GM12878 (cell line): ENCODE data around the gene REST. TPM values are rescaled to one million over a fixed set of nuclear protein-coding genes. Genes with fewer than 3 reads are reported as not detected.

ENCODE experiments used
- ASH2L ChIP-seq: fragments of 300-600, 200-600 bp; sonication (generic); IDR thresholded peaks from 2 replicates; pipeline ENCODE4 v1.6.1; 2017; ENCODE audit warnings: low read depth, mild to moderate bottlenecking, borderline replicate concordance
- CHD1 ChIP-seq: IDR thresholded peaks from 2 replicates; pipeline ENCODE4 v1.6.1; 2012; ENCODE audit warnings: low read depth, low read length, improper control_type of control experiment
- EED ChIP-seq: sonication (generic); IDR thresholded peaks from 2 replicates; pipeline ENCODE4 v1.6.1; 2016; ENCODE audit warnings: antibody characterized with exemption, low read depth
- FOS ChIP-seq: IDR thresholded peaks from 3 replicates; pipeline ENCODE4 v1.6.1; 2011; ENCODE audit warnings: borderline replicate concordance; ENCODE audit not compliant: insufficient read length; ENCODE audit errors: extremely low read depth
- FOXK2 ChIP-seq: fragments of 450-650 bp; IDR thresholded peaks from 2 replicates; pipeline ENCODE4 v1.6.1; 2017; ENCODE audit warnings: mild to moderate bottlenecking, moderate library complexity
- JUNB ChIP-seq: IDR thresholded peaks from 2 replicates; pipeline ENCODE4 v1.6.1; 2016; ENCODE audit warnings: antibody characterized with exemption, mild to moderate bottlenecking
- MXI1 ChIP-seq: fragments of 150-350 bp; IDR thresholded peaks from 2 replicates; pipeline ENCODE4 v1.6.1; 2011; ENCODE audit warnings: low read depth, mild to moderate bottlenecking, inconsistent platforms, low read length, improper control_type of control experiment
- NBN ChIP-seq: fragments of 450-650 bp; IDR thresholded peaks from 2 replicates; pipeline ENCODE4 v1.6.1; 2016
- NFIC ChIP-seq: IDR thresholded peaks from 2 replicates; pipeline ENCODE4 v1.6.1; 2012; ENCODE audit warnings: low read depth, mild to moderate bottlenecking, inconsistent platforms, low read length, moderate library complexity
- NR2C2 ChIP-seq: IDR thresholded peaks from 2 replicates; pipeline ENCODE4 v1.6.1; 2011; ENCODE audit warnings: borderline replicate concordance, low read depth; ENCODE audit not compliant: control insufficient read depth, insufficient read length
- PAX8 ChIP-seq: fragments of 450-650 bp; IDR thresholded peaks from 2 replicates; pipeline ENCODE4 v1.6.1; 2017; ENCODE audit warnings: mild to moderate bottlenecking, moderate library complexity
- POLR2AphosphoS5 ChIP-seq: IDR thresholded peaks from 2 replicates; pipeline ENCODE4 v1.6.1; 2011; ENCODE audit warnings: mild to moderate bottlenecking, low read length, inconsistent platforms
- SMARCA5 ChIP-seq: fragments of 450-650 bp; IDR thresholded peaks from 2 replicates; pipeline ENCODE4 v1.6.1; 2017; ENCODE audit warnings: mild to moderate bottlenecking
- TARDBP ChIP-seq: IDR thresholded peaks from 2 replicates; pipeline ENCODE4 v1.6.1; 2016; ENCODE audit warnings: borderline replicate concordance
- ZBED1 ChIP-seq: IDR thresholded peaks from 2 replicates; pipeline ENCODE4 v1.6.1; 2016; ENCODE audit warnings: borderline replicate concordance
- ZSCAN29 ChIP-seq: fragments of 450-650 bp; IDR thresholded peaks from 2 replicates; pipeline ENCODE4 v1.6.1; 2017; ENCODE audit warnings: mild to moderate bottlenecking, moderate library complexity
- ZZZ3 ChIP-seq: IDR thresholded peaks from 2 replicates; pipeline ENCODE4 v1.6.1; 2011; ENCODE audit warnings: low read depth; ENCODE audit not compliant: control insufficient read depth, insufficient read length
- polyA plus RNA-seq, 11 experiments: library from polyadenylated mRNA; depleted of rRNA in 4 of 11; unstranded in 6 of 11; stranded (reverse) in 5 of 11; fragments of >200 nt; fragmentation: Nextera tagmentation in 4 of 11; fragmentation: Illumina TruSeq in 1 of 11; extraction: Ambion mirVana in 4 of 11; extraction: Trizol in 1 of 11; gene quantifications; 1 replicate in 1 of 11; 2 replicates in 10 of 11; pipeline versions ENCODE4 v1.2.1 to v1.2.3, GENCODE V29; 2011 to 2016; ENCODE audit warnings: inconsistent platforms in 2 of 11, missing spikeins in 2 of 11, low read depth in 1 of 11
- total RNA-seq, 4 experiments: library from RNA; depleted of rRNA in 3 of 4; stranded (reverse); fragments of >200 nt in 3 of 4; fragmentation: Illumina TruSeq in 1 of 4; extraction: Trizol in 1 of 4; gene quantifications; 2 replicates each; pipeline versions ENCODE4 v1.2.1 to v1.2.3, GENCODE V29; 2013 to 2021
- TF ChIP-seq, protein P1 (sequence below): fragments of 450-650 bp; IDR thresholded peaks from 2 replicates; pipeline ENCODE4 v1.6.1; 2017; ENCODE audit warnings: low read depth, mild to moderate bottlenecking, moderate library complexity
- TF ChIP-seq, protein P2 (sequence below): fragments of 450-650 bp; IDR thresholded peaks from 2 replicates; pipeline ENCODE4 v1.6.1; 2017; ENCODE audit warnings: mild to moderate bottlenecking, low read depth, inconsistent platforms; ENCODE audit not compliant: poor library complexity, severe bottlenecking
- TF ChIP-seq, protein P3 (sequence below): fragments of 450-650 bp; IDR thresholded peaks from 2 replicates; pipeline ENCODE4 v1.6.1; 2017; ENCODE audit warnings: antibody characterized with exemption, mild to moderate bottlenecking, moderate library complexity
- TF ChIP-seq, protein P4 (sequence below): fragments of 450-650 bp; IDR thresholded peaks from 2 replicates; pipeline ENCODE4 v1.6.1; 2017; ENCODE audit warnings: mild to moderate bottlenecking
- TF ChIP-seq, protein P5 (sequence below): fragments of 450-650 bp; IDR thresholded peaks from 2 replicates; pipeline ENCODE4 v1.6.1; 2016; ENCODE audit warnings: mild to moderate bottlenecking

The REST gene
- total and polyA plus RNA-seq, 10 of the 15 experiments (the other 5 are each of a cell fraction or from before 2014, with no cell fraction given), result 3.7 to 36.3 (median 20.4) TPM

DNA sequence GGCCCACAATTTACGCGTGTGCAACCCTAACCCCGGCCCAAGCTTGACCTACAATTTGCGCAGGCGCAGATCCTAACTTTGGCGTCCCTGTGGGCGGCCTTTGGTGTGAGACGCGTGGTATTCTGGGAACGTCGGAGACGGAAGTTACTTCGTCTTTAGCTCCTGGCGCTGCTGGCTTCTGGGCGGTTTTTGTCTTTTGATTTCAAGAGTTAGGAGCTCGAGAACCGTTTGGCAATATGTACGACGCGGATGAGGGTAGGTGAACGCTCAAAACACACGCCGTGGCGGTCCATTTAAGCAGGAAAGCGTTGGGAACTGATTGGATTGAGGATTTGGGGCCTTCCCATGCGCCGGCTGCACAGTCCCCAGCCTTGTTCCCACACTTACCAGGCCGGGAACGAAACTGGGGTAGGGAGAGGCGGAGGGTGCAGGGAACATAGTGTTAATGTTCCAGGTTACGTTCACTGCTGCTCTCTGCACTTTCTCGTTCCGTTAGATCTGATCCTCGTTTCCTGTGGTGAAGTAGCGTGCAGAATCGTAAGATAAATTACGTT, 71.1 kb downstream of the REST start, which contains the start of gene POLR2B (continued):
- TF ChIP-seq CHD1 (no peak), NFIC (no peak), PAX8 (no peak), TARDBP (no peak), JUNB (no peak), FOXK2 (no peak), ZBED1 (0 out of 2 replicates have a peak, but pooled peaks have one; percentile 62), NR2C2 (no peak), ZSCAN29 (no peak), POLR2AphosphoS5 (peak; percentile 96), MXI1 (peak; percentile 90), FOS (no peak), SMARCA5 (no peak), EED (peak; percentile 24; the same call in 1 of the 2 replicates), NBN (peak; percentile 43; the same call in 1 of the 2 replicates), ASH2L (no peak), ZZZ3 (no peak)
- TF ChIP-seq, protein P1, sequence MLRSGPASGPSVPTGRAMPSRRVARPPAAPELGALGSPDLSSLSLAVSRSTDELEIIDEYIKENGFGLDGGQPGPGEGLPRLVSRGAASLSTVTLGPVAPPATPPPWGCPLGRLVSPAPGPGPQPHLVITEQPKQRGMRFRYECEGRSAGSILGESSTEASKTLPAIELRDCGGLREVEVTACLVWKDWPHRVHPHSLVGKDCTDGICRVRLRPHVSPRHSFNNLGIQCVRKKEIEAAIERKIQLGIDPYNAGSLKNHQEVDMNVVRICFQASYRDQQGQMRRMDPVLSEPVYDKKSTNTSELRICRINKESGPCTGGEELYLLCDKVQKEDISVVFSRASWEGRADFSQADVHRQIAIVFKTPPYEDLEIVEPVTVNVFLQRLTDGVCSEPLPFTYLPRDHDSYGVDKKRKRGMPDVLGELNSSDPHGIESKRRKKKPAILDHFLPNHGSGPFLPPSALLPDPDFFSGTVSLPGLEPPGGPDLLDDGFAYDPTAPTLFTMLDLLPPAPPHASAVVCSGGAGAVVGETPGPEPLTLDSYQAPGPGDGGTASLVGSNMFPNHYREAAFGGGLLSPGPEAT, result peak; percentile 58; the same call in 1 of the 2 replicates
- TF ChIP-seq, protein P2, sequence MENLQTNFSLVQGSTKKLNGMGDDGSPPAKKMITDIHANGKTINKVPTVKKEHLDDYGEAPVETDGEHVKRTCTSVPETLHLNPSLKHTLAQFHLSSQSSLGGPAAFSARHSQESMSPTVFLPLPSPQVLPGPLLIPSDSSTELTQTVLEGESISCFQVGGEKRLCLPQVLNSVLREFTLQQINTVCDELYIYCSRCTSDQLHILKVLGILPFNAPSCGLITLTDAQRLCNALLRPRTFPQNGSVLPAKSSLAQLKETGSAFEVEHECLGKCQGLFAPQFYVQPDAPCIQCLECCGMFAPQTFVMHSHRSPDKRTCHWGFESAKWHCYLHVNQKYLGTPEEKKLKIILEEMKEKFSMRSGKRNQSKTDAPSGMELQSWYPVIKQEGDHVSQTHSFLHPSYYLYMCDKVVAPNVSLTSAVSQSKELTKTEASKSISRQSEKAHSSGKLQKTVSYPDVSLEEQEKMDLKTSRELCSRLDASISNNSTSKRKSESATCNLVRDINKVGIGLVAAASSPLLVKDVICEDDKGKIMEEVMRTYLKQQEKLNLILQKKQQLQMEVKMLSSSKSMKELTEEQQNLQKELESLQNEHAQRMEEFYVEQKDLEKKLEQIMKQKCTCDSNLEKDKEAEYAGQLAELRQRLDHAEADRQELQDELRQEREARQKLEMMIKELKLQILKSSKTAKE, result peak; percentile 7
- TF ChIP-seq, protein P3, sequence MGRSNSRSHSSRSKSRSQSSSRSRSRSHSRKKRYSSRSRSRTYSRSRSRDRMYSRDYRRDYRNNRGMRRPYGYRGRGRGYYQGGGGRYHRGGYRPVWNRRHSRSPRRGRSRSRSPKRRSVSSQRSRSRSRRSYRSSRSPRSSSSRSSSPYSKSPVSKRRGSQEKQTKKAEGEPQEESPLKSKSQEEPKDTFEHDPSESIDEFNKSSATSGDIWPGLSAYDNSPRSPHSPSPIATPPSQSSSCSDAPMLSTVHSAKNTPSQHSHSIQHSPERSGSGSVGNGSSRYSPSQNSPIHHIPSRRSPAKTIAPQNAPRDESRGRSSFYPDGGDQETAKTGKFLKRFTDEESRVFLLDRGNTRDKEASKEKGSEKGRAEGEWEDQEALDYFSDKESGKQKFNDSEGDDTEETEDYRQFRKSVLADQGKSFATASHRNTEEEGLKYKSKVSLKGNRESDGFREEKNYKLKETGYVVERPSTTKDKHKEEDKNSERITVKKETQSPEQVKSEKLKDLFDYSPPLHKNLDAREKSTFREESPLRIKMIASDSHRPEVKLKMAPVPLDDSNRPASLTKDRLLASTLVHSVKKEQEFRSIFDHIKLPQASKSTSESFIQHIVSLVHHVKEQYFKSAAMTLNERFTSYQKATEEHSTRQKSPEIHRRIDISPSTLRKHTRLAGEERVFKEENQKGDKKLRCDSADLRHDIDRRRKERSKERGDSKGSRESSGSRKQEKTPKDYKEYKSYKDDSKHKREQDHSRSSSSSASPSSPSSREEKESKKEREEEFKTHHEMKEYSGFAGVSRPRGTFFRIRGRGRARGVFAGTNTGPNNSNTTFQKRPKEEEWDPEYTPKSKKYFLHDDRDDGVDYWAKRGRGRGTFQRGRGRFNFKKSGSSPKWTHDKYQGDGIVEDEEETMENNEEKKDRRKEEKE, result no peak
- TF ChIP-seq, protein P4, sequence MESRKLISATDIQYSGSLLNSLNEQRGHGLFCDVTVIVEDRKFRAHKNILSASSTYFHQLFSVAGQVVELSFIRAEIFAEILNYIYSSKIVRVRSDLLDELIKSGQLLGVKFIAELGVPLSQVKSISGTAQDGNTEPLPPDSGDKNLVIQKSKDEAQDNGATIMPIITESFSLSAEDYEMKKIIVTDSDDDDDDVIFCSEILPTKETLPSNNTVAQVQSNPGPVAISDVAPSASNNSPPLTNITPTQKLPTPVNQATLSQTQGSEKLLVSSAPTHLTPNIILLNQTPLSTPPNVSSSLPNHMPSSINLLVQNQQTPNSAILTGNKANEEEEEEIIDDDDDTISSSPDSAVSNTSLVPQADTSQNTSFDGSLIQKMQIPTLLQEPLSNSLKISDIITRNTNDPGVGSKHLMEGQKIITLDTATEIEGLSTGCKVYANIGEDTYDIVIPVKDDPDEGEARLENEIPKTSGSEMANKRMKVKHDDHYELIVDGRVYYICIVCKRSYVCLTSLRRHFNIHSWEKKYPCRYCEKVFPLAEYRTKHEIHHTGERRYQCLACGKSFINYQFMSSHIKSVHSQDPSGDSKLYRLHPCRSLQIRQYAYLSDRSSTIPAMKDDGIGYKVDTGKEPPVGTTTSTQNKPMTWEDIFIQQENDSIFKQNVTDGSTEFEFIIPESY, result no peak
- TF ChIP-seq, protein P5, sequence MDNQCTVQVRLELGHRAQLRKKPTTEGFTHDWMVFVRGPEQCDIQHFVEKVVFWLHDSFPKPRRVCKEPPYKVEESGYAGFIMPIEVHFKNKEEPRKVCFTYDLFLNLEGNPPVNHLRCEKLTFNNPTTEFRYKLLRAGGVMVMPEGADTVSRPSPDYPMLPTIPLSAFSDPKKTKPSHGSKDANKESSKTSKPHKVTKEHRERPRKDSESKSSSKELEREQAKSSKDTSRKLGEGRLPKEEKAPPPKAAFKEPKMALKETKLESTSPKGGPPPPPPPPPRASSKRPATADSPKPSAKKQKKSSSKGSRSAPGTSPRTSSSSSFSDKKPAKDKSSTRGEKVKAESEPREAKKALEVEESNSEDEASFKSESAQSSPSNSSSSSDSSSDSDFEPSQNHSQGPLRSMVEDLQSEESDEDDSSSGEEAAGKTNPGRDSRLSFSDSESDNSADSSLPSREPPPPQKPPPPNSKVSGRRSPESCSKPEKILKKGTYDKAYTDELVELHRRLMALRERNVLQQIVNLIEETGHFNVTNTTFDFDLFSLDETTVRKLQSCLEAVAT, result peak; percentile 51; the same call in 1 of the 2 replicates
